ENCODE results near the gene FAU. TPM values are rescaled to one million over a fixed set of nuclear protein-coding genes. Genes with fewer than 3 reads are reported as not detected.

Gene FAU
- total and polyA plus RNA-seq, 9 of the 15 experiments (the other 6 are each of a cell fraction or from before 2014, with no cell fraction given), result 433 to 1,827 (median 942) TPM

- ATAC-seq (peak; percentile 78), DNase-seq (ENCODE audit: extremely low read depth in 1 of 4, low spot score in 3 of 4) (peak; percentile 84 to 99 (median 90)), FAIRE-seq (peak; percentile 99)
- Histone ChIP-seq H4K20me1 (replicated peaks; ENCODE audit: control insufficient read depth, insufficient read depth, low read length) (no peaks in the 10 kb centered on the region), H3K27ac (ENCODE audit: extremely low read depth, low read depth, low read length) (peak within 1 kb of the TSS; percentile 86), H3K9ac (ENCODE audit: insufficient read depth in 1 of 2, low read depth in 2 of 2, low read length in 2 of 2) (peak within 1 kb of the TSS; percentile 89 to 98), H3K4me2 (ENCODE audit: insufficient read depth, low read length) (peak within 1 kb of the TSS; percentile 95), H2AFZ (ENCODE audit: low read depth, low read length) (peak within 1 kb of the TSS; percentile 60; the same call in 1 of the 2 replicates), H3K27me3 (ENCODE audit: control insufficient read depth in 2 of 2, insufficient read depth in 2 of 2, low read length in 2 of 2) (no peaks in the 10 kb centered on the region), H3K9me3 (replicated peaks; ENCODE audit: control insufficient read depth, insufficient read depth, low read depth, low read length) (no peaks in the 10 kb centered on the region), H3K36me3 (ENCODE audit: control insufficient read depth, insufficient read depth, low read length) (peaks cover 61% of the 10 kb centered on the region), H3K79me2 (ENCODE audit: control insufficient read depth, insufficient read depth, low read length) (peaks cover 56% of the 10 kb centered on the region), H3K4me1 (replicated peaks in 1 of 2; ENCODE audit: control insufficient read depth in 2 of 2, insufficient read depth in 2 of 2, low read length in 2 of 2) (peaks cover 33 to 41% of the 10 kb centered on the region in 2 experiments), H3K4me3 (peak within 1 kb of the TSS; percentile 95), H3K9me1 (ENCODE audit: control insufficient read depth, insufficient read depth, low read length) (no peaks in the 10 kb centered on the region)
- ChIA-PET CTCF (ENCODE audit: low intra/inter-chr PET ratio) (interaction anchor here (0.6 to 1.9 kb wide), 7 partner anchors 63 to 331 kb away, joined by 3 to 7 read pairs (median 4); partner anchors contain the start of gene ARL2), POLR2A (interaction anchor here (0.5 to 9.5 kb wide), 32 partner anchors 11 to 454 kb away, joined by 3 to 182 read pairs (median 4); partner anchors contain the start of genes ARL2, CAPN1, DPF2 and POLA2)
- under 1% methylated on average over 72 of the region's 89 CpGs for WGBS (ENCODE audit: insufficient coverage, low coverage, missing lambda C conversion rate)
- BruUV-seq (replicated peaks), result no TSS peak
- intact Hi-C loops (cut with micrococcal nuclease) (loop anchor here (1.0 to 10.0 kb wide), 3 partner anchors 104 to 233 kb away; partner anchors contain the start of gene CDC42EP2), in situ Hi-C loops (cut with MboI) (no loop called here)
- no peak for TF ChIP-seq HOMEZ (CRISPR knock-in tag; IDR thresholded peaks at IDR 0.05)
- no peak for TF ChIP-seq EWSR1 (IDR thresholded peaks at IDR 0.05; ENCODE audit: borderline replicate concordance, low read depth, partially characterized antibody)
- no peak for TF ChIP-seq ZFP30 (CRISPR knock-in tag; IDR thresholded peaks at IDR 0.05; ENCODE audit: borderline replicate concordance)
- TF ChIP-seq PREB (CRISPR knock-in tag; IDR thresholded peaks at IDR 0.05), result no peak
- no peak for TF ChIP-seq E2F5 (CRISPR knock-in tag; IDR thresholded peaks at IDR 0.05)
- peak; percentile 74 for TF ChIP-seq SREBF1 (IDR thresholded peaks at IDR 0.05; ENCODE audit: borderline replicate concordance, low read depth, low read length)
- peak; percentile 94 for TF ChIP-seq E2F8 (IDR thresholded peaks at IDR 0.05; ENCODE audit: low read depth, partially characterized antibody)
- TF ChIP-seq ESRRB (CRISPR knock-in tag; IDR thresholded peaks at IDR 0.05; ENCODE audit: borderline replicate concordance), result no peak
- TF ChIP-seq KAT8 (IDR thresholded peaks at IDR 0.05; ENCODE audit: low read depth), result no peak
- no peak; the same call in 1 of the 2 replicates for TF ChIP-seq NBN (IDR thresholded peaks at IDR 0.05; ENCODE audit: low read depth)
- no peak for TF ChIP-seq ZNF655 (CRISPR knock-in tag; IDR thresholded peaks at IDR 0.05)
- TF ChIP-seq TBP (optimal IDR thresholded peaks at IDR 0.05; ENCODE audit: low read depth, low read length), result peak; percentile 65
These were observed 4.5 kb downstream of the FAU start, which contains the start of gene ZNHIT2 for GRCh38 chr11:65117206-65118096. Gene ZNHIT2 (minus strand): TSS chr11:65117701. CDS start chr11:65117653, 48 bp downstream.
